Lower lobe of right lung (tissue), 2 donors: ENCODE measurements around the gene SMC3. TPM values are rescaled to one million over a fixed set of nuclear protein-coding genes. Genes with fewer than 3 reads are reported as not detected.
"Not testable (repeated sequence)": the region's sequence is repeated elsewhere in the genome, so short reads cannot be mapped to it uniquely, and the experiment has no call there.

Experiments used
- ATAC-seq, 2 donors: fragments of 200-7000 bp; cut with Tn5 transposase; one replicate each; pipeline ENCODE4 v1.9.1; 2020 to 2022; ENCODE audit warnings: mild to moderate bottlenecking in 2 of 2, moderate library complexity in 2 of 2
- DNase-seq: peaks from one replicate; pipeline ENCODE4 v3.0.0-alpha.2; 2020
- H3K27ac ChIP-seq: fragments of 200-600 bp; one replicate; pipeline ENCODE4 v1.8.0; 2022
- H3K27me3 ChIP-seq: fragments of 200-600 bp; one replicate; pipeline ENCODE4 v1.8.0; 2022; ENCODE audit warnings: low read depth
- H3K36me3 ChIP-seq: fragments of 200-600 bp; one replicate; pipeline ENCODE4 v1.8.0; 2022; ENCODE audit warnings: mild to moderate bottlenecking
- H3K4me1 ChIP-seq: fragments of 200-600 bp; one replicate; pipeline ENCODE4 v1.8.0; 2022
- H3K4me3 ChIP-seq: fragments of 200-600 bp; one replicate; pipeline ENCODE4 v1.8.0; 2022; ENCODE audit warnings: mild to moderate bottlenecking
- H3K9me3 ChIP-seq: fragments of 200-600 bp; one replicate; pipeline ENCODE4 v1.8.0; 2022
- intact Hi-C: fragments of 100-400 bp; cut with DNase I; formaldehyde crosslinking; loops from one replicate; pipeline ENCODE4 v1.11.0; 2022
- total RNA-seq: library from RNA; stranded (reverse); fragmentation: NEBNext Ultra II Directional; extraction: Animal tissue kit (Norgen Biotek cat#: 25700); gene quantifications from one replicate; pipeline ENCODE4 v1.2.1, GENCODE V29; 2021
- TF ChIP-seq, protein P1 (sequence below): fragments of 200-600 bp; IDR thresholded peaks from one replicate; pipeline ENCODE4 v1.8.0; 2022; ENCODE audit warnings: antibody characterized with exemption, mild to moderate bottlenecking
- donor health status: DM: no; HTN: yes; CAD: no; lungs with severe emphysema.

Gene SMC3
- total RNA-seq, 1 donor from 2014 or later: 33.2 TPM

DNA sequence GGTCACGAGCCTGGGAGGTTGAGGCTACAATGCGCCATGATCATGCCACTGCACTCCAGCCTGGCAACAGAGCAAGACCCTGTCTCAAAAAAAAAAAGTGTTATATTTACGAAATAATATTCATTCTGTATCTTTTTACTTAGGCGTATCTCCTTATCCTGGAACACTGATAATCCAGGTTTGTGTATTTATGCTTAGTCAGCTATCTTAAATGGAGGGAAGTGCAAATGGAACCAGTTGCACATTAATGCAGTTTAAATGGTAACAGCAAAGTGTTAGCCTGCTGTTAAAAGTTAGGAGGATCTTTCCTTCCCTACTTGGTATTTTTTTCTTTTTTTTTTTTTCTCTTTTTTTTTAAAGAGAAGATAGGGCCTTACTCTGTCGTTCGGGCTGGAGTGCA lies 40.6 kb downstream of the SMC3 start:
- no peak overlapping the region for H3K27ac ChIP-seq
- TF ChIP-seq, protein P1, sequence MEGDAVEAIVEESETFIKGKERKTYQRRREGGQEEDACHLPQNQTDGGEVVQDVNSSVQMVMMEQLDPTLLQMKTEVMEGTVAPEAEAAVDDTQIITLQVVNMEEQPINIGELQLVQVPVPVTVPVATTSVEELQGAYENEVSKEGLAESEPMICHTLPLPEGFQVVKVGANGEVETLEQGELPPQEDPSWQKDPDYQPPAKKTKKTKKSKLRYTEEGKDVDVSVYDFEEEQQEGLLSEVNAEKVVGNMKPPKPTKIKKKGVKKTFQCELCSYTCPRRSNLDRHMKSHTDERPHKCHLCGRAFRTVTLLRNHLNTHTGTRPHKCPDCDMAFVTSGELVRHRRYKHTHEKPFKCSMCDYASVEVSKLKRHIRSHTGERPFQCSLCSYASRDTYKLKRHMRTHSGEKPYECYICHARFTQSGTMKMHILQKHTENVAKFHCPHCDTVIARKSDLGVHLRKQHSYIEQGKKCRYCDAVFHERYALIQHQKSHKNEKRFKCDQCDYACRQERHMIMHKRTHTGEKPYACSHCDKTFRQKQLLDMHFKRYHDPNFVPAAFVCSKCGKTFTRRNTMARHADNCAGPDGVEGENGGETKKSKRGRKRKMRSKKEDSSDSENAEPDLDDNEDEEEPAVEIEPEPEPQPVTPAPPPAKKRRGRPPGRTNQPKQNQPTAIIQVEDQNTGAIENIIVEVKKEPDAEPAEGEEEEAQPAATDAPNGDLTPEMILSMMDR: no peak
- intact Hi-C loops: no loop called here
- DNase-seq: no peak
- no peak for ATAC-seq
- no peak overlapping the region for H3K4me3 ChIP-seq
- H3K27me3 ChIP-seq: peaks cover 7% of the 10 kb centered on the region
- no peaks in the 10 kb centered on the region for H3K9me3 ChIP-seq
- no peaks in the 10 kb centered on the region for H3K4me1 ChIP-seq
- peaks cover 38% of the 10 kb centered on the region for H3K36me3 ChIP-seq

DNA sequence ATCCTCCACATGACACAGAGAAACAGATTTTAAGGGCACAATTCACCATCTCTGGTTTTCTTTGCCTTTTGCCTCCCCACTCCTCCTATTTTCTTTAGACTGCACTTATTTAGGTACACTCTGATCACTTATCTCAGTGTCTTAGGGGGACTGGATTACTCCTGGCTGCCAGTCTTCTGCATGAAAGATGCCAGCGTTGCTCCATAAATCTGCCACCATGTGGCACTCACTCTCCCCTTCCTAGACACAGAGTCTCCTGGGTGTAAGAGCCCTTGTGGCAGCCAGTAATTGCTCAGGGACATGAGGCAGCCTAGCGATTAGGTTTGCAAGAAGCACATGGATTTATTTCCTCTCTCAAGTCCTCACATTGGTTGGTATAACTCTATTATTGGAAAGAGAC lies 42.1 kb downstream of the SMC3 start:
- H3K27ac ChIP-seq: no peak overlapping the region
- peaks cover 7% of the 10 kb centered on the region for H3K27me3 ChIP-seq
- TF ChIP-seq, protein P1: no peak
- DNase-seq (no peak), ATAC-seq (no peak)
- H3K9me3 ChIP-seq: no peaks in the 10 kb centered on the region
- intact Hi-C loops: no loop called here
- H3K4me1 ChIP-seq: no peaks in the 10 kb centered on the region
- H3K36me3 ChIP-seq: peaks cover 23% of the 10 kb centered on the region
- H3K4me3 ChIP-seq: no peak overlapping the region

DNA sequence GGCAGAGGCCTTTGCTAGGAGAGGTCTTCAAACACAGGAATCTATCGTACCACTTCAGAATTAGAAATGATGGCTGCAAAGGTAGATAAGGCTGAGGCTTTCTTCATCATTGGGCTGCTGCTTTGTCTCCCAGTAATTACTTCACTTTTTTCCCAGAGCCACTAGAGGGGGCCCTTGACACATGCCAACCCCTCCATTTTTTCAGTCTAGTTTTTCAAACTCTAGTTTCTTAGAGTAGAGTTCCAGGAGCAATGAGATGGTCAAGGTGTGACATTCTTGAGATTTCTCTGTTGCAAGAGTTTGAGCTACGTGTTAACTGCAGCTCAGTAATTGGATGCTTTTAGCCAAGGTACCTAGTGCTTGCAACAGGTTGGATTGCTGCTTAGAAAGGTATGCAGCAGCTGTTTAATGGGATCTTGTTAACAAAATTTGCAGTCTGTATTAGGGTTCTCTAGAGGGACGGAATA lies 42.8 kb downstream of the SMC3 start:
- intact Hi-C loops: no loop called here
- Histone ChIP-seq H3K27ac (no peak overlapping the region), H3K36me3 (peaks cover 16% of the 10 kb centered on the region), H3K9me3 (no peaks in the 10 kb centered on the region), H3K27me3 (peaks cover 7% of the 10 kb centered on the region), H3K4me1 (no peaks in the 10 kb centered on the region), H3K4me3 (no peak overlapping the region)
- TF ChIP-seq, protein P1: peak; percentile 75
- DNase-seq (no peak), ATAC-seq (peak; percentile 76 to 78)

DNA sequence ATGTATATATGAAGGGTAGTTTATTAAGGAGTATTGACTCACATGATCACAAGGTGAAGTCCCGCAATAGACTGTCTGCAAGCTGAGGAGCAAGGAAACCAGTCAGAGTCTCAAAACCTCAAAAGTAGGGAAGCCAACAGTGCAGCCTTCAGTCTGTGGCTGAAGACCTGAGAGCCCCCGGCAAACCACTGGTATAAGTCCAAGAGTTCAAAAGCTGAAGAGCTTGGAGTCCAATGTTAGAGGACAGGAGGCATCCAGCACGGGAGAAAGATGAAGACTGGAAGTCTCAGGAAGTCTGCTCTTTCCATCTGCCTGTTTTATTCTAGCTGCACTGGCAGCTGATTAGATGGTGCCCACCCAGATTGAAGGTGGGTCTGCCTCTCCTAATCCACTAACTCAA lies 43.3 kb downstream of the SMC3 start:
- H3K4me3 ChIP-seq, H3K27ac ChIP-seq, H3K9me3 ChIP-seq, ATAC-seq, intact Hi-C loops, H3K4me1 ChIP-seq, H3K27me3 ChIP-seq, DNase-seq: not testable (repeated sequence)
- peaks cover 11% of the 10 kb centered on the region for H3K36me3 ChIP-seq

DNA sequence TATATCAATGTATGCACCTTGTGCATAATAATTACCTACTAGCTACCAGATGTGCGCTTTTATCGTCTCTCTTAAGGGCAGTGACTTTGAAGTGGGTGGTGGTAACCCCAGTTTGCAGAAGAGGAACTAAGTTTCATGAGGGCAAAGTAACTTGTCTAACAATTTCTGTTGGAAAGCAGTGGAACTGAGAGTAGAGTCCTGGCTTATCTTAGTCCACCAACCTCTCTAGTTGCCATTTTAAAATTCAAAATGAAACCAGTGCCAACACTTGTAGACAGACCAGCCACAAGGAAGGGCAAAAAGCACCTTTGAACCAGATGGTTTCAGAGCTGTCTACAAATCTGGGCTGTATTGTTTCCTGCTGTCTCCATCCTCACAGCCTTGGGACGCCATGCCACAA lies 44.6 kb downstream of the SMC3 start:
- intact Hi-C loops: no loop called here
- no peaks in the 10 kb centered on the region for H3K36me3 ChIP-seq
- TF ChIP-seq, protein P1: no peak
- no peak overlapping the region for H3K4me3 ChIP-seq
- no peak overlapping the region for H3K27ac ChIP-seq
- H3K4me1 ChIP-seq: no peaks in the 10 kb centered on the region
- DNase-seq (no peak), ATAC-seq (no peak)
- peaks cover 7% of the 10 kb centered on the region for H3K27me3 ChIP-seq
- no peaks in the 10 kb centered on the region for H3K9me3 ChIP-seq

DNA sequence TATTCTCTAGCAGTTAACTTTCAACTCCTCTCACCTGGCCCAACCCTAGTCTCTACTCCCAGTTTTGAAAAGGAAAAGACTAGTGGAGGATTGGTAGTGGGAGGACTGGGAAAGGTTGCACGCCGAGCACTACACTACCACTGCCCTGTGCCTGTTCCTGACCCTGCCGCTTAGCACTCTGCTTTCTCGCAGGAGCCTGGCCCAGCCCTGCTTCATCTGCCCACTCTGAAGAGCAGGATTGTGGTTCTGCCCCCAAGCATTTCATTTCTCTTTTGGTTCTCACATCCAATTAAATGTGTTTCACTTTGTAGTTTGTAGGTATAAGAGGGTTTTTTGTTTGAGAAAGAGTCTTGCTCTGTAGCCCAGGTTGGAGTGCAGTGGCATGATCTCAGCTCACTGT lies 45.1 kb downstream of the SMC3 start:
- no peak for DNase-seq
- intact Hi-C loops: no loop called here
- H3K4me3 ChIP-seq: no peak overlapping the region
- H3K36me3 ChIP-seq: no peaks in the 10 kb centered on the region
- no peak overlapping the region for H3K27ac ChIP-seq
- H3K27me3 ChIP-seq: peaks cover 7% of the 10 kb centered on the region
- no peaks in the 10 kb centered on the region for H3K9me3 ChIP-seq
- no peak for ATAC-seq
- TF ChIP-seq, protein P1: no peak
- H3K4me1 ChIP-seq: no peaks in the 10 kb centered on the region
